HG03139 (cell line): ENCODE results near the gene DDX3X.
"Not testable (repeated sequence)": the region's sequence is repeated elsewhere in the genome, so short reads cannot be mapped to it uniquely, and the experiment has no call there.

Source experiments
- ATAC-seq: cut with Tn5 transposase; IDR thresholded peaks from one replicate; pipeline ENCODE4 v1.9.1; 2021; ENCODE audit not compliant: unreplicated experiment

DDX3X gene

GRCh38 chrX:41369152-41369551 is 35.2 kb downstream of the DDX3X start:
- no peak for ATAC-seq

- ATAC-seq = not testable (repeated sequence)
These were observed 37.6 kb downstream of the DDX3X start for GRCh38 chrX:41371575-41371974.

DNA sequence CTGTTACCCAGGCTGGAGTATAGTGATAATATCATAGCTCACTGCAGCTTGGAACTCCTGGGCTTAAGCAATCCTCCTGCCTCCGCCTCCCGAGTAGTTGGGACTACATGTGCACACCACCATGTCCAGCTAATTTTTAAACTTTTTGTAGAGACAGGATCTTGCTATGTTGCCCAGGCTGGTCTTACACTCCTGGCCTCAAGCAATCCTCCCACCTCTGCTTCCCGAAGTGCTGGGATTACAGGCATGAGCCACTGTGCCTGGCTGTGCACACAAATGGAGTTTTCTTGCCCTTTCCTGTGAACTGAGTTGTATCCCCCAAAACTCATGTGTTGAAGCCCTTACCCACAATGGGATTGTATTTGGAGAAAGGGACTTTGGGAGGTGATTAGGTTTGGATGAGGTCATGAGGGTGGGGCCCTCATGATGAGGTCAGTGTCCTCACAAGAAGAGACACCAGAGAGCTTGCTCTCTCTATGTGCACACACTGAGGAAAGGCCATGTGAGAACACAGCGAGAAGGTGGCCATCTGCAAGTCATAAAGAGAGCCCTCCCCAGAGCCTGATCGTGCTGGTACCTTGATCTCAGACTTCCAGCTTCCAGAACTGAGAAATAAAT is 40.1 kb downstream of the DDX3X start:
- ATAC-seq = no peak

DNA sequence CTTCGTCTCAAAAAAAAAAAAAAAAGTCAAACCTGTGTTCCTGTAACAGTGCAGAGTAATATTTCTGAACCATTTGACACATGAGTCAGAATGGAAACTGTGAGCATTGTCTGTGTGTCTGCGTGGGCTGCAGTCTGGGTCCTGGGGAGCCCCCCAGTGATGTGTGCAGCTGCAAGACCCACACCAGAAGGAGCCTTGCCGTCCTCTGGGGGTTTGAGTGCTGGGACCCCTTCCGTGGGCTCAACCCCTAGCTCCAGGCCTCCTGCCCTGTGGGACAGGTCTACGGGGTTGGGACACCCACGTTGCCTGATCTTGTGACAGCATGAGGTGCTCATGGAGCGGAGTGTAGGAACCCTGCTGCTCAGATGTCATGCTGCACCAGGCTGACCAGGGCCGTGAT is 43.7 kb downstream of the DDX3X start:
- no peak for ATAC-seq

DNA sequence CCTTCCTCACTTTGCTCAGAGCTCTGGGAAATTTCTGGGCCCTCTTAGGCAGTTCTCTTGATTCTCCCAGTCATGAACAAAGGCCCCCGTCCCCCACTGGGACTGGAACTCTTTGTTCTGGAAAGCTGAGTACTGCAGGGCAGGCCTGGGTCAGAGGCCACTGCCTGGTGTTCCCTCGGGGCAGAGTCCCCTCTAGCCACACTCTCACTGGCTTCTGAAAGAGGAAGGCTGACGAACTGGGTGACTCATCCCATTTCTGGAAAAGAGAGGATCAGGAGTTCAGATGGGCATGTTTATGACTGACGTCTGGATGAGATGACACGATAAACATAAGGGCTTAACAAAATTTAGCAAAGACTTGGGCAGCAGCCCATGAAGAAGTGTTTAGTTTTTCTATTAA is 47.7 kb downstream of the DDX3X start:
- ATAC-seq = no peak

DNA sequence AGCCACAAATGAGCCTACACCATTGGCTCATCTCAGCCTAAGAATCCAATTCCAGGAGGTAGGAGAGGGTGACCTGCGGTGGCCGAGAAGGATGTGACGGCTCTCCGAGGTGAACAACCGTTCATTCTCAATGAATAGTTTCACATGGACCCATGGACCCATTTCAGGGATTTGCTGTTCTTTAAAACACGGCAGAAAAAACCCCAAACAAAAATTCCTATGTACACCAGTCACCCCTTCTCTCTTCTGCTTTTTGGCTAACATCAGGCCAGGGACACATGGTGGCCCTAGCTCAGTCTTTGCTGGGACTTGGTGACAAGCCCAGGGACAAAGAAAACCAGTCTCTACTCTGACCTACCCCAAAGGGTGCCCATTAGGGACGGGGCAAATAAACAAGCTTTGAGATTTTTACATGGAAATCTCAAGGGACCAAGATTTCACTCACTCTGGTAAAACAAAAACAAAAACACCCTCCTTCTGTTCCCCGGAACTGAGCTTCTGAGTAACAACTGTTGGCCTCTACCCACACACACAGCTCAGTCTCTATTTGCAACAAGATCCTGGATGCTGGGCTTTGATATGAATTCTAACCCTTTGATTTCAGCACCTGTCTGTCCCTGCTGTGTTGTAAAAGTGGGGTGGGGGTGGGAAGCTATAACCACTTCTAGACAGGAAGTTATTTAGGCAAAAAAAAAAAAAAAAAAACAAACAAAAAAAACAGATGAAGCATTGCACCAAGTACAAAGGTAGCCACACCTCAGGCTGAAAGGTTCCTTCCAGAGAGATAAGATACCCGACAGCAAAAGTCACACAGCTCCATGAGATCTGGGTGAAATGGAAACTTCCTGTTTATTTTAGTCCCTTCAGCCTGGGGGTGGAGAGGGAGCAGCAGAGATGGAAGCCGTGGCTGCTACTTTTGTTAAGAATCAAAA is 49.0 kb downstream of the DDX3X start:
- ATAC-seq = no peak

- no peak for ATAC-seq
These were observed 50.2 kb downstream of the DDX3X start for GRCh38 chrX:41384051-41384705.

DNA sequence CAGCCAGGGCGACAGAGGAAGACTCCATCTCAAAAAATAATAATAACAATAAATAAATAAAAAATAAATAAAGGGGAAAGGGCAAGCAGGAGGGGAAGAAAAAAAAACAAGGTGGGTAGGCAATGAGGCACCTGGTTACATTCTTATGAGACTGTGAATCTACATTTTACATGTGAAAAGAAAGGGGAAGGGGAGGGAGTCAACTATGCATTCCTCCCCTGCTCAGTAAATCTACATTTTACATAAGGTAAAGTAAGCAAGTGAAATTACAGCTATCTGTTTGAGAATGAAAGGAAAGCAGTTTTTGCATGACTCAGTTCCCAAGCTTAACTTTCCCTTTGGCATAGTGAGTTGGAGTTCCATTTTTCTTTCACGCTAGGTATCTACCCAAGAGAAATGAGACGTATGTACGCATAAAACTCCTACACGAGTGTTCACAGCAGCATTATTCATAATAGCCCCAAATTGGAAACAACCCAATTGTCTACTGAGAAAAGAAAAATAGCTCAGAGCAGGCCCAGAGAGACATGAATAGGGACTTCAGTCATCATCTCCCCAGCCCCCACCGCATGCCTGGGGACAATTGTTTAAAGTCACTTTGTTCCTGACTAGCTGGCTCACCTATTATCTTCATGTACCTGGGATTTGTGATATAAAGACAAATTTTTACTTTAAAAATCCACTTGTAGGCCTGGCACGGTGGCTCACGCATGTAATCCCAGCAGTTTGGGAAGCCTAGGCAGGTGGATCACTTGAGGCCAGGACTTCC is 52.4 kb downstream of the DDX3X start:
- no peak for ATAC-seq

DNA sequence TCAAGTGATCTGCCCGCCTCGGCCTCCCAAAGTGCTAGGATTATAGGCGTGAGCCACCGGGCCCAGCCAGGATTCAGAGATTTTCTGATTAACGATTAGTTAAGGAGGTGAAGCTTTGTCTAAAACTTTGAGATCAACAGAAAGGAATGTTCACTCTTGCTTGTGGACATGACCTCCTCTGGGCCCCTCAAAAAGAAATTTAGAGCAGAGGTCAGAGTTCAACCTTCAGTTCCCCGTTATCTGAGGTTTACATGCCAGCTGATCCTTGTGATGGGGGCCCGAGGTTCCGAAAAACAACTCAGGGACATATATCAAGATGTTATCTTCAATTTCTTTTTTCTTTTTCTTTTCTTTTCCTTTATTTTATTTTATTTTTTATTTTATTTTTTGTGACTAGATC is 54.6 kb downstream of the DDX3X start:
- no peak for ATAC-seq

GRCh38 chrX:41389311-41389888 is 55.4 kb downstream of the DDX3X start:
- no peak for ATAC-seq

DNA sequence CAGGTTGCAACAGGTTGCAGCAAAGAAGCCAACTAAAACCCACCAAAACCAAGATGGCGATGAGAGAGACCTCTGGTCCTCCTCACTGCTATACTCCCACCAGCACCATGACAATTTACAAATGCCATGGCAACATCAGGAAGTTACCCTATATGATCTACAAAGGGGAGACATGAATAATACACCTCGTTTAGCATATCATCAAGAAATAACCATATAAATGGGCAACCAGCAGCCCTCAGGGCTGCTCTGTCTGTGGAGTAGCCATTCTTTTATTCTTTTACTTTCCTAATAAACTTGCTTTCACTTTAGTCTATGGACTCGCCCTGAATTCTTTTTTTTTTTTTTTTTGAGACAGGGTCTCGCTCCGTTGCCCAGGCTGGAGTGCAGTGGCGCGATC is 56.6 kb downstream of the DDX3X start:
- not testable (repeated sequence) for ATAC-seq

DNA sequence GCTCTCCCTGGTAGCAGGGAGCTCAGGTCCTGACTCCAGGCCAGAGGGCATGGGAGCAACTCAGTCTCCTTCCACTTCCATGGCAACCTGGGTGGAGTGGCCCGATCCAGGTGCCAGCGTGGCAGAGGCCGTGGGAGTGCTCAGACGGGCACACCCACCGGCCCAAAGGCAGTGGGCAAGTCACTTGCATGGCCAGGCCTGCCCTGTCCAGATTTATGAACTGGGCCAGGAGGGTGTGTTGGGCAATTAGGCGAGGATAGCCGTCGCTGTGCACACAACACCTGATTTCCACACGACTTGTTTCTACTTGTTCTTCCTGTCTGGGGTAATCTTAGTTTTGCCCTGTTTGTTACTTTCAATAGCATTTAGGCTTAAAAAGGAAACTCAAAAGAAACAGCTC is 57.6 kb downstream of the DDX3X start:
- no peak for ATAC-seq

- ATAC-seq = no peak
These were observed 60.3 kb downstream of the DDX3X start for GRCh38 chrX:41394293-41394692.

- no peak for ATAC-seq
These were observed 63.3 kb downstream of the DDX3X start for GRCh38 chrX:41397219-41397618.

DNA sequence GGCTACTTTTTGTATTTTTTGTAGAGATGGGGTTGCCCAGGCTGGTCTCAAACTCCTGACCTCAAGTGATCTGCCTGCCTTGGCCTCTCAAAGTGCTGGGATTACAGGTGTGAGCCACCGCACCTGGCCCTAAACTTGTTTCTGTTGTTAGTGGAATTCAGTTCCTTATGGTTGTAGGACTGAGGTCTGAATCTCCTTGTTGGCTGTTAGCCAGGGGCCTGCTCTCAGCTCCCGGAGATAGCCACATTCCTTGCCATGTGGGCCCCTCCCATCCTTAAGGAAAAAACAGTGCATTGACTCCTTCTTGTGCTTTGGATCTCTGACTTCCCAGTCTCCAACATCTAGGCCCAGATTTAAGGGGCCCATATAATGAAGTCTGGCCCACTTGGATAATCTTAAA is 63.8 kb downstream of the DDX3X start:
- ATAC-seq = no peak

DNA sequence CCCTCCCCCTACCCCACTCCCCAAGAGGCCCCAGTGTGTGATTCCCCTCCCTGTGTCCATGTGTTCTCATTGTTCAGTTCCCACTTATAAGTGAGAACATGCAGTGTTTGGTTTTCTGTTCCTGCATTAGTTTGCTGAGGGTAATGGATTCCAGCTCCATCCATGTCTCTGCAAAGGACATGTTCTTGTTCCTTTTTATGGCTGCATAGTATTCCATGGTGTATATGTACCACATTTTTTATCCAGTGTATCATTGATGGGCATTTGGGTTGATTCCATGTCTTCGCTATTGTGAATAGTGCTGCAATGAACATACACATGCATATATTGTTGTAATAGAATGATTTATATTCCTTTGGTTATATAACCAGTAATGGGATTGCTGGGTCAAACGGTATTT is 68.6 kb downstream of the DDX3X start:
- ATAC-seq = not testable (repeated sequence)

GRCh38 chrX:41405551-41405950 is 71.6 kb downstream of the DDX3X start:
- ATAC-seq = no peak

- no peak for ATAC-seq
These were observed 72.2 kb downstream of the DDX3X start for GRCh38 chrX:41406201-41406600.

GRCh38 chrX:41407816-41408215 is 73.9 kb downstream of the DDX3X start:
- ATAC-seq = no peak

- ATAC-seq = no peak
These were observed 74.6 kb downstream of the DDX3X start for GRCh38 chrX:41408576-41408975.

DNA sequence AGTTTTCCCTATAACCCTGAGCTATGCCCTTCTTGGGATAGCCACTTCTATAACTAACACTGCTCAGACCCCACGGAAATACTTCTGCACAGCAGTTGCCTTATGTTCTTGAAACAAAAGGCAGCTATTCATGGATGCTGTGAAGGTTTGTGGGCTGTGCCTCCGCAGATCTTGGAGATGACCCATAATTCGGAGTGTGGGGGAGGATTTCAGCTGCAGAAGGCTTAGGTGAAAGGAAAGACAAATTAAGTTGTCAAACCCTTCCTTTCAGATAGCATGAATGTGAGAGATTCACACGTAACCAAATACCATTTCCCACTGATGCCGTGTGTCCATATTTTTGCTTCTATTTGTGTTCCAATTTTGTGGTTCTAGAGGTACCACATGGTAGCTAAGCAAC is 75.0 kb downstream of the DDX3X start:
- ATAC-seq = no peak
